Tibial artery (tissue), 4 donors: ENCODE data around the gene ZNF367.

ENCODE experiments used
- DNase-seq, 2 donors: peaks; one replicate each; pipeline ENCODE4 v3.0.0-alpha.2; 2019
- H3K27ac ChIP-seq, 2 donors: fragments of 200-600 bp; sonication (generic) in 1 of 2; 1 replicate in 1 of 2; 2 replicates in 1 of 2; pipeline ENCODE4 v1.5.1; 2018 to 2019; ENCODE audit warnings: mild to moderate bottlenecking in 1 of 2
- H3K27me3 ChIP-seq, 2 donors: fragments of 200-600 bp; sonication (generic) in 1 of 2; one replicate each; pipeline versions ENCODE4 v1.5.1 to v1.6.0; 2016 to 2019
- H3K36me3 ChIP-seq, 3 donors: fragments of 200-600 bp; sonication (generic) in 2 of 3; one replicate each; pipeline ENCODE4 v1.5.1; 2016 to 2019; ENCODE audit warnings: mild to moderate bottlenecking in 2 of 3
- H3K4me1 ChIP-seq, 4 donors: fragments of 200-600 bp; sonication (generic) in 2 of 4; 1 replicate in 3 of 4; 2 replicates in 1 of 4; pipeline ENCODE4 v1.5.1; 2016 to 2019
- H3K4me3 ChIP-seq, 2 donors: fragments of 200-600 bp; sonication (generic) in 1 of 2; 1 replicate in 1 of 2; 2 replicates in 1 of 2; pipeline ENCODE4 v1.5.1; 2018 to 2019; ENCODE audit warnings: mild to moderate bottlenecking in 2 of 2
- H3K9me3 ChIP-seq, 3 donors: fragments of 200-600 bp; sonication (generic) in 1 of 3; one replicate each; pipeline ENCODE4 v1.5.1; 2016 to 2019
- intact Hi-C: fragments of 100-400 bp; cut with DNase I; formaldehyde crosslinking; loops from one replicate; pipeline ENCODE4 v1.15.0; 2023; ENCODE audit warnings: low total_unique reads
- TF ChIP-seq, protein P1 (sequence below), 2 experiments: fragments of 200-600 bp in 1 of 2; fragments of 450-650 bp in 1 of 2; IDR thresholded peaks; one replicate each; pipeline ENCODE4 v1.5.1; 2017 to 2019; ENCODE audit warnings: antibody characterized with exemption in 2 of 2, mild to moderate bottlenecking in 1 of 2, moderate library complexity in 1 of 2

Gene ZNF367

DNA sequence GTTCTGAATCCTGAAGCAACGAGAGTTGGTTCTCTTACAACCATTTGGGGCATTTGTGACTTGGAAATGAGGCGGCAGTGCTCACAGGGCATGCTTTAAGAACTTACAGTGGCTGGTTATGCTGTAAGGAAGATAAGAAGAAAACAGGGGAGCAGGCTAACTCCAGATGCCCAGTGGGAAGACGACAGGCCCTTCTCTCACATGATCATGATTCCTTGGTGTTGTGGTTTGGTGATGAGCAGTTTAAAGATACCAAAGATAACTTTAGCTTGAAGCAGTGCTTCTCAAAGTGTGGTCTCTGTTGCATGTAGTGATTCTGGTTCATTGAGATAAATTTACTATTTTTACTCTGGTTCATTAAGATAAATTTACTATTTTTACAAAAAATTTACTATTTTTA lies 29.2 kb upstream of the ZNF367 start:
- intact Hi-C loops = no loop called here

DNA sequence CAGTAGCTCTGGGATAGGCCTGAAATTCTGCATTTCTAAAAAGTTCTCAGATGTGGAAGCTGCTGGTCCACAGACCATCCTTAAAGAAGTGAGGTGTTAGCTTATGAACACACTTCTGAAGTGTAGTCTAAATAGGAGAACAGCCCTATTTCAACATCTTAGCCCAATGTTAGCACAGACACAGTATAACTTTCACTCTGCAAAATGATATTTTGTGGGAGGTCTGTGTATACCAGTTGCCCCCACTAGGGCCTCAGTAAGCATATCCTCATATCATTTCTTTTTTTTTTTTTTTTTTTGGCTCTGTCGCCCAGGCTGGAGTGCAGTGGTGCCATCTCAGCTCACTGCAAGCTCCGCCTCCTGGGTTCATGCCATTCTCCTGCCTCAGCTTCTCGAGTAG lies 24.3 kb upstream of the ZNF367 start:
- intact Hi-C loops = no loop called here

More for the DNA sequence above, 29.2 kb upstream of the ZNF367 start:
- Histone ChIP-seq H3K27me3 (no peaks in the 10 kb centered on the region), H3K4me1 (peaks cover 0 to 24% (median 11%) of the 10 kb centered on the region in 4 donors), H3K27ac (no peak overlapping the region), H3K9me3 (no peaks in the 10 kb centered on the region), H3K4me3 (no peak overlapping the region), H3K36me3 (no peaks in the 10 kb centered on the region)
- TF ChIP-seq, protein P1, sequence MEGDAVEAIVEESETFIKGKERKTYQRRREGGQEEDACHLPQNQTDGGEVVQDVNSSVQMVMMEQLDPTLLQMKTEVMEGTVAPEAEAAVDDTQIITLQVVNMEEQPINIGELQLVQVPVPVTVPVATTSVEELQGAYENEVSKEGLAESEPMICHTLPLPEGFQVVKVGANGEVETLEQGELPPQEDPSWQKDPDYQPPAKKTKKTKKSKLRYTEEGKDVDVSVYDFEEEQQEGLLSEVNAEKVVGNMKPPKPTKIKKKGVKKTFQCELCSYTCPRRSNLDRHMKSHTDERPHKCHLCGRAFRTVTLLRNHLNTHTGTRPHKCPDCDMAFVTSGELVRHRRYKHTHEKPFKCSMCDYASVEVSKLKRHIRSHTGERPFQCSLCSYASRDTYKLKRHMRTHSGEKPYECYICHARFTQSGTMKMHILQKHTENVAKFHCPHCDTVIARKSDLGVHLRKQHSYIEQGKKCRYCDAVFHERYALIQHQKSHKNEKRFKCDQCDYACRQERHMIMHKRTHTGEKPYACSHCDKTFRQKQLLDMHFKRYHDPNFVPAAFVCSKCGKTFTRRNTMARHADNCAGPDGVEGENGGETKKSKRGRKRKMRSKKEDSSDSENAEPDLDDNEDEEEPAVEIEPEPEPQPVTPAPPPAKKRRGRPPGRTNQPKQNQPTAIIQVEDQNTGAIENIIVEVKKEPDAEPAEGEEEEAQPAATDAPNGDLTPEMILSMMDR (IDR thresholded peaks at IDR 0.05) = no peak
- no peak for DNase-seq

DNA sequence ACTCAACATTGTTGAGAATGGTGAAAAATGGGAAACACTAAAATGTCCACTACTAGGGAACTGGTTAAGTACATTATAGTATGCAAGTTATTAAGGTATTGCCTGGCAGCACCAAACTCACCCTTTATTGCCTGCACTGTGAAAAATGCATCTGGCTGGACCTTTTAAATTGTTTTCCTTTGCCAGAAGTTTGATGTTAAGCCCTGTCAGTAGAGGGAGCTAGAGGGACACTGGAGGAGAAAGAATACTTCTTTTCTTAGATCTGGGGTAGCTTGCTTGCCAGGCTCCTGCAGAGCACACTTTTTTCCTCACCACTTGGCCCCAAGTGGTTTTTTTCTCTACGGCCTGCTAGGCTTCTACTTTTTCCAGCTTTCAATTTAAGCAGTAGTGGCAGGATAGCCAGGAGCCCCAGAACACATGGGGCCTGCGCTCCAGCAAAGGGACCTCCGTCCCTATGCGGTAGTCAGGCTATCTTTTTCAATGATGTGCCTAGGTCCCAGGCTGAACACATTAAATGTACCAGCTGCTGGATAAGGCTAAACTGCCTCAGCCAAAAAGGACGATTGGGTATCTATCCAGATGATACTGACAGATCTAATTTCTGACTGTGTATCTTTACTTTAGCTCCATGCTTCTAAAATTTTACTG lies 23.8 kb upstream of the ZNF367 start:
- intact Hi-C loops = no loop called here
- H3K27me3 ChIP-seq = no peaks in the 10 kb centered on the region
- no peak for DNase-seq

More for the DNA sequence above, 24.3 kb upstream of the ZNF367 start:
- TF ChIP-seq, protein P1 (IDR thresholded peaks at IDR 0.05) = no peak
- no peak overlapping the region for H3K4me3 ChIP-seq
- H3K36me3 ChIP-seq = no peaks in the 10 kb centered on the region
- DNase-seq = no peak
- no peaks in the 10 kb centered on the region for H3K4me1 ChIP-seq
- H3K9me3 ChIP-seq = no peaks in the 10 kb centered on the region
- no peak overlapping the region for H3K27ac ChIP-seq
- no peaks in the 10 kb centered on the region for H3K27me3 ChIP-seq

DNA sequence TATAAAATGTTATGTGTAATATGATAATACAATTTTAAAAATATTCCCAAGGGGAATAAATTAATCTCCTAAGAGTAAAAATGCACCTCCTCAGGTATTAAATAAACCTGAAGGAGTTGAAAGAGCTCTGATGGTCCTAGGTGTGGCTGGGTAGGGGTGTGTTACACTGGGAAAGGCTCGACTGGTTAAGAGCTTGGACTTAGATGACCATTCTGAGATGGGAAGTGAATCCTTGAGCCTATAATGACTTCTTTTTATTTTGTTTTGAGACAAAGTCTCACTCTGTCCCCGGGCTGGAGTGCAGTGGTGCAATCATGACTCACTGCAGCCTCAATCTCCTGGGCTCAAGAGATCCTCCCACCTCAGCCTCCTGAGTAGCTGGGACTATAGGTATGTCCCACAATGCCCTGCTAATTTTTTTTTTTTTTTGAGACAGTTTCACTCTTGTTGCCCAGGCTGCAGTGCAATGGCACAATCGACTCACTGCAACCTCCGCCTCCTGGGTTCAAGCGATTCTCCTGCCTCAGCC lies 22.6 kb upstream of the ZNF367 start:
- no peak overlapping the region for H3K4me3 ChIP-seq
- intact Hi-C loops = no loop called here
- H3K9me3 ChIP-seq = no peaks in the 10 kb centered on the region
- H3K4me1 ChIP-seq = no peaks in the 10 kb centered on the region
- H3K27ac ChIP-seq = no peak overlapping the region
- TF ChIP-seq, protein P1 (IDR thresholded peaks at IDR 0.05) = no peak
- DNase-seq = no peak
- no peaks in the 10 kb centered on the region for H3K36me3 ChIP-seq
- no peaks in the 10 kb centered on the region for H3K27me3 ChIP-seq

More for the DNA sequence above, 23.8 kb upstream of the ZNF367 start:
- no peaks in the 10 kb centered on the region for H3K4me1 ChIP-seq
- TF ChIP-seq, protein P1 (IDR thresholded peaks at IDR 0.05) = peak in 1 of 2 experiments; percentile 10
- no peak overlapping the region for H3K4me3 ChIP-seq
- no peaks in the 10 kb centered on the region for H3K36me3 ChIP-seq
- H3K27ac ChIP-seq = no peak overlapping the region
- H3K9me3 ChIP-seq = no peaks in the 10 kb centered on the region

DNA sequence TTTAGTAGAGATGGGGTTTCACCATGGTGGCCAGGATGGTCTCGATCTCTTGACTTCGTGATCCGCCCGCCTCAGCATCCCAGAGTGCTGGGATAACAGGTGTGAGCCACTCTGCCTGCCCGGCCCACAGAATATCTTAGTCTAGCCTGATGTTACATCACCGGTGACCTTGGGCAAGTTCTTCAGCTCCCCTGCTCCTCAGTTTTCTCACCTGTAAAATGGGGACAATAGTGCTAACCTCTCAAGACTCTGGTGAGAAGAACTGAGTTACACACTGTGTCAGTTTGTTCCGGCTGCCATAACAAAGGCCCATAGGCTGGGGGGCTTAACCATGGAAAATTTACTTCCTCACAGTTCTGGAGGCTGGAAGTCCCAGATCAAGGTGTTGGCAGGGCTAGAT lies 19.3 kb upstream of the ZNF367 start:
- Histone ChIP-seq H3K4me1 (no peaks in the 10 kb centered on the region), H3K9me3 (no peaks in the 10 kb centered on the region), H3K27me3 (no peaks in the 10 kb centered on the region), H3K27ac (no peak overlapping the region), H3K4me3 (no peak overlapping the region), H3K36me3 (no peaks in the 10 kb centered on the region)
- no peak for DNase-seq
- intact Hi-C loops = no loop called here
- TF ChIP-seq, protein P1 (IDR thresholded peaks at IDR 0.05) = no peak
